ENCODE data around the gene ABR.

DNA sequence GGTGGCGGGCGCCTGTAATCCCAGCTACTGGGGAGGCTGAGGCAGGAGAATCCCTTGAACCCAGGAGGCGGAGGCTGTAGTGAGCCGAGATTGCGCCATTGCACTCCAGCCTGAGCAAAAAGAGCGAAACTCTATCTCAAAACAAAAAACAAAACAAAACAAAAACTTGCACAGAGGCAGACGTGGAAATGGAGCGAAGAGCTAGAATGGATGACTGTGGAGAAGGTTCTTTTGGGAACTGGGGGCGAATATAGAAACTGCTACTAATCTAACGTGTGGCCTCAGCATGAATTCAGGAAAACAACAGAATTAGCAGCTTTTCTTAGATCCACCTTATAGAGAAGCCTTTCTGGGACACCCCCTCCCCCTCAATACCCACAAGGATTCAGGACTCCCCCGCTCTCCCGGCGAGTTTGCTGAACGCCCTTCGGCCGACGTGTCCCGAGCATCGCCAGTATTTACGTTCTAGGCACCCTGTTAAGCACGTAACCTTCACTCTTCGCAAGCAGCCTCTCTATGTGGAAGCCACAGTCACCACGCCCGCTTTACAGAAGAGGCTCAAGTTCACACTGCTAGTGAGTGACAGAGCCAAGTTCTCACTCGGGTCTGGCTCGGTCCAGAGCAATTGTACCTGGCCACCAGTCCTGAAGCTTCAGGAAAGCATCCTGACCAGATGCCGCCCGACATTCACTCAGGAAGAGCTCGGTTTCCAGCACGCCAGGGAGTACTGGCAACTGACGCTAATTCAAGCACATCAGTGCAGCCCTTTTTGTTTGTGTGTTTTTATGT lies 13.3 kb upstream of the ABR start:
- TF ChIP-seq CTCF (IDR thresholded peaks at IDR 0.05 in 8 of 11, conservative IDR thresholded peaks at IDR 0.05 in 3 of 11) (no peak), POLR2A (IDR thresholded peaks at IDR 0.05) (no peak), POLR2AphosphoS5 (IDR thresholded peaks at IDR 0.05) (no peak)

Measured in spleen (tissue), 7 donors.